Activated B cell treated with CpG ODN at 0.5 μM for 24 hours (primary cell): ENCODE data around the gene TMC5. TPM values are rescaled to one million over a fixed set of nuclear protein-coding genes. Genes with fewer than 3 reads are reported as not detected.

Source experiments
- ATAC-seq: fragments of 200-7000 bp; cut with Tn5 transposase; one replicate; pipeline ENCODE4 v1.10.0; 2021; ENCODE audit warnings: low read depth, mild to moderate bottlenecking, moderate library complexity
- CTCF ChIA-PET: fragments of 350-600 bp; sonication (Branson Sonifier 250); formaldehyde crosslinking; loops from one replicate; lab custom pipeline; 2021; ENCODE audit warnings: antibody characterized with exemption; lab: Charles Lee
- POLR2A ChIA-PET: fragments of 350-600 bp; sonication (Branson Sonifier 250); formaldehyde crosslinking; loops from one replicate; lab custom pipeline; 2021; ENCODE audit warnings: antibody characterized with exemption; lab: Charles Lee
- DNase-seq: peaks from one replicate; pipeline ENCODE4 v3.0.0; 2022
- H3K27ac Mint-ChIP-seq: one replicate; pipeline ENCODE4 v1.8.0; 2020; ENCODE audit warnings: mixed read lengths
- H3K27me3 Mint-ChIP-seq: one replicate; pipeline ENCODE4 v1.8.0; 2021; ENCODE audit warnings: mixed read lengths
- H3K36me3 Mint-ChIP-seq: one replicate; pipeline ENCODE4 v1.8.0; 2021; ENCODE audit warnings: low read depth, mixed read lengths
- H3K4me1 Mint-ChIP-seq: one replicate; pipeline ENCODE4 v1.8.0; 2021; ENCODE audit warnings: mixed read lengths
- H3K4me3 Mint-ChIP-seq: one replicate; pipeline ENCODE4 v1.8.0; 2020; ENCODE audit warnings: mild to moderate bottlenecking, mixed read lengths
- H3K9me3 Mint-ChIP-seq: one replicate; pipeline ENCODE4 v1.8.0; 2020; ENCODE audit warnings: mixed read lengths
- intact Hi-C: fragments of 100-400 bp; cut with micrococcal nuclease; formaldehyde crosslinking; loops from one replicate; pipeline ENCODE4 v1.15.1; 2024
- total RNA-seq: library from RNA; stranded (reverse); gene quantifications from 2 replicates; pipeline ENCODE4 v1.2.3, GENCODE V29; 2022
- TF ChIP-seq, protein P1 (sequence below): fragments of 200-600 bp; IDR thresholded peaks from one replicate; pipeline ENCODE4 v1.8.0; 2022; ENCODE audit warnings: antibody characterized with exemption, mild to moderate bottlenecking

TMC5 gene
- total RNA-seq, 1 donor from 2014 or later, result not detected

GRCh38 chr16:19378511-19378910 lies 39.2 kb upstream of the TMC5 start:
- intact Hi-C loops, result no loop called here
- no peaks in the 10 kb centered on the region for H3K36me3 Mint-ChIP-seq

DNA sequence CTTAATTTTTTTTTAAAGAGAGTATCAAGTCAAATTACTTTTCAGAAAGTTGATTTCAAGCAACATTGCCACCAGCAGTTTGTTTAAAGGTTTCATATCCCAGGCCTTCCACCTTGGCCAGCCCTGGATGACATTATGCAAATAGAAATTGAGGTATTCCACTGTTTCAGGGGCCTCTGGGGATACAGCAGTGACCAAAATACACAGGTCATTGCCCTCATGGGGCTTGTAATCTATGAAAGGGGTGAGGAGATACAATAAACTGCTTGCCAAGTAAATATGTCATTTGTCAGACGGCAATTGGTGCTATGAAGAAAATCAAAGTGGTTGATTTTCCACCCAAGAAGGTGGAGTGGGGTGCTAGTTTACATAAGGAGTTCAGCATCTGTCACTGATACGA lies 37.8 kb upstream of the TMC5 start:
- ATAC-seq (no peak), DNase-seq (no peak)
- intact Hi-C loops, result no loop called here
- H3K9me3 Mint-ChIP-seq, result no peaks in the 10 kb centered on the region
- CTCF ChIA-PET, result no interaction called here
- TF ChIP-seq, protein P1, sequence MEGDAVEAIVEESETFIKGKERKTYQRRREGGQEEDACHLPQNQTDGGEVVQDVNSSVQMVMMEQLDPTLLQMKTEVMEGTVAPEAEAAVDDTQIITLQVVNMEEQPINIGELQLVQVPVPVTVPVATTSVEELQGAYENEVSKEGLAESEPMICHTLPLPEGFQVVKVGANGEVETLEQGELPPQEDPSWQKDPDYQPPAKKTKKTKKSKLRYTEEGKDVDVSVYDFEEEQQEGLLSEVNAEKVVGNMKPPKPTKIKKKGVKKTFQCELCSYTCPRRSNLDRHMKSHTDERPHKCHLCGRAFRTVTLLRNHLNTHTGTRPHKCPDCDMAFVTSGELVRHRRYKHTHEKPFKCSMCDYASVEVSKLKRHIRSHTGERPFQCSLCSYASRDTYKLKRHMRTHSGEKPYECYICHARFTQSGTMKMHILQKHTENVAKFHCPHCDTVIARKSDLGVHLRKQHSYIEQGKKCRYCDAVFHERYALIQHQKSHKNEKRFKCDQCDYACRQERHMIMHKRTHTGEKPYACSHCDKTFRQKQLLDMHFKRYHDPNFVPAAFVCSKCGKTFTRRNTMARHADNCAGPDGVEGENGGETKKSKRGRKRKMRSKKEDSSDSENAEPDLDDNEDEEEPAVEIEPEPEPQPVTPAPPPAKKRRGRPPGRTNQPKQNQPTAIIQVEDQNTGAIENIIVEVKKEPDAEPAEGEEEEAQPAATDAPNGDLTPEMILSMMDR, result no peak
- no peaks in the 10 kb centered on the region for H3K36me3 Mint-ChIP-seq
- no peaks in the 10 kb centered on the region for H3K4me1 Mint-ChIP-seq
- H3K4me3 Mint-ChIP-seq, result no peak overlapping the region
- POLR2A ChIA-PET, result interaction anchor here (0.6 kb wide), 1 partner anchor 90 kb away, joined by 3 read pairs; no protein-coding TSS in a partner anchor
- peaks cover 12% of the 10 kb centered on the region for H3K27me3 Mint-ChIP-seq
- H3K27ac Mint-ChIP-seq, result no peak overlapping the region

More at GRCh38 chr16:19378511-19378910, 39.2 kb upstream of the TMC5 start:
- ATAC-seq (no peak), DNase-seq (no peak)
- ChIA-PET POLR2A (no interaction called here), CTCF (interaction anchor here (1.8 kb wide), 1 partner anchor 292 kb away, joined by 8 read pairs; no protein-coding TSS in a partner anchor)
- Mint-ChIP-seq H3K27ac (no peak overlapping the region), H3K9me3 (no peaks in the 10 kb centered on the region), H3K4me1 (no peaks in the 10 kb centered on the region), H3K4me3 (no peak overlapping the region), H3K27me3 (peaks cover 10% of the 10 kb centered on the region)
- TF ChIP-seq, protein P1, result no peak

DNA sequence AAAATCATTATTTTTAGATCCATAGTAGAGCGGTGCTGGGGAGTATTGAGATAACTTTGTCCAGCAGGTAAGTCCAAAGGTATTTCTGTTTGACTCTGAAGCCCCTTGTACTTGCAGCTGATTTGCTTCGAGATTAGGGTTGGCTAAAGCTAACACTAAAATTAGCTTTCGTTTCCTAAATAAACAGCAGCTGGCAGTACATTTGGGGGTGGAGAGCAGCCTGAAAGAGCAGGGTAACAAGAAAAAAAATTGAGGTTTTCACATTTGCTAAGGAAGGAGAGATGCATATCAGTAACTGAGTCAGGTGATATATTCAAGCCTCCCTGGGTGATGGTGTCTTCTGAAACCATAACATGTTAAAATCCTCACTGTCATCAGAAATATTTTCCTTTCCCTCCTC lies 37.4 kb upstream of the TMC5 start:
- CTCF ChIA-PET, result no interaction called here
- H3K4me3 Mint-ChIP-seq, result no peak overlapping the region
- no peak for ATAC-seq

DNA sequence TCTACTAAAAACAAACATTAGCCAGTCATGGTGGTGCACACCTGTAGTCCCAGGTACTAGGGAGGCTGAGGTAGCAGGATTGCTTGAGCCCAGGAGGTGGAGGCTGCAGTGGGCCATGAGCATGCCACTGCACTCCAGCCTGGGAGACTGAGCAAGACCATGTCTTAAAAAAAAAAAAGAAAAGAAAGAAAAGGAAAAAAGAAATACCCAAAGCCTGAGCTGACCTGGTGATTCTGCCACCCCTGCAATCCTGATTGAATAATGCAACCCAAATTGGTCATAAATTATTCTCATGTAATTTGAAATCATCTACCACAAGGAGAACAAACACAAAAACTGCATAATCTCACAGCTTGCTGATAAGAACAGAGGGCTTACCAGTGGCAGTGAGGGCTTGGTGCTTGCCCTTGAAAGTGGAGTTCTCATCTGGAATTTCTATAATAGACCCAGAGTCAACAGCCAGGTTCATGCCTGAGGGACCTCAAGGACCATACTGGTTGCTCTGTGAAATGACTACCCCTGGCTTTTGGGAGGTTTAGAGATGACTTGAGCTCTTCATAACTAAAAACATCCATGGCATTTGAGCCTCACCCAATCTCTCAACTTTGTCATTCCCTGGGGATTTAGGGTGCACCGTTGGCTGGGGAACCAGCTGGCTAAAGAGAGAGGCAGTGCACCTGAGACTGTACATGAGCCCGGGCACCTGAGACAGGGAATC lies 35.4 kb upstream of the TMC5 start:
- no peak overlapping the region for H3K27ac Mint-ChIP-seq
- no peak overlapping the region for H3K4me3 Mint-ChIP-seq
- CTCF ChIA-PET, result no interaction called here
- intact Hi-C loops, result no loop called here
- H3K9me3 Mint-ChIP-seq, result peaks cover 2% of the 10 kb centered on the region
- TF ChIP-seq, protein P1, result no peak
- POLR2A ChIA-PET, result no interaction called here
- no peaks in the 10 kb centered on the region for H3K4me1 Mint-ChIP-seq
- no peak for ATAC-seq
- no peak for DNase-seq
- no peaks in the 10 kb centered on the region for H3K36me3 Mint-ChIP-seq
- peaks cover 20% of the 10 kb centered on the region for H3K27me3 Mint-ChIP-seq

More for the DNA sequence above, 37.4 kb upstream of the TMC5 start:
- H3K4me1 Mint-ChIP-seq, result no peaks in the 10 kb centered on the region
- POLR2A ChIA-PET, result no interaction called here
- TF ChIP-seq, protein P1, result no peak
- H3K9me3 Mint-ChIP-seq, result no peaks in the 10 kb centered on the region
- H3K27me3 Mint-ChIP-seq, result peaks cover 17% of the 10 kb centered on the region
- H3K27ac Mint-ChIP-seq, result no peak overlapping the region
- intact Hi-C loops, result no loop called here
- H3K36me3 Mint-ChIP-seq, result no peaks in the 10 kb centered on the region
- no peak for DNase-seq

DNA sequence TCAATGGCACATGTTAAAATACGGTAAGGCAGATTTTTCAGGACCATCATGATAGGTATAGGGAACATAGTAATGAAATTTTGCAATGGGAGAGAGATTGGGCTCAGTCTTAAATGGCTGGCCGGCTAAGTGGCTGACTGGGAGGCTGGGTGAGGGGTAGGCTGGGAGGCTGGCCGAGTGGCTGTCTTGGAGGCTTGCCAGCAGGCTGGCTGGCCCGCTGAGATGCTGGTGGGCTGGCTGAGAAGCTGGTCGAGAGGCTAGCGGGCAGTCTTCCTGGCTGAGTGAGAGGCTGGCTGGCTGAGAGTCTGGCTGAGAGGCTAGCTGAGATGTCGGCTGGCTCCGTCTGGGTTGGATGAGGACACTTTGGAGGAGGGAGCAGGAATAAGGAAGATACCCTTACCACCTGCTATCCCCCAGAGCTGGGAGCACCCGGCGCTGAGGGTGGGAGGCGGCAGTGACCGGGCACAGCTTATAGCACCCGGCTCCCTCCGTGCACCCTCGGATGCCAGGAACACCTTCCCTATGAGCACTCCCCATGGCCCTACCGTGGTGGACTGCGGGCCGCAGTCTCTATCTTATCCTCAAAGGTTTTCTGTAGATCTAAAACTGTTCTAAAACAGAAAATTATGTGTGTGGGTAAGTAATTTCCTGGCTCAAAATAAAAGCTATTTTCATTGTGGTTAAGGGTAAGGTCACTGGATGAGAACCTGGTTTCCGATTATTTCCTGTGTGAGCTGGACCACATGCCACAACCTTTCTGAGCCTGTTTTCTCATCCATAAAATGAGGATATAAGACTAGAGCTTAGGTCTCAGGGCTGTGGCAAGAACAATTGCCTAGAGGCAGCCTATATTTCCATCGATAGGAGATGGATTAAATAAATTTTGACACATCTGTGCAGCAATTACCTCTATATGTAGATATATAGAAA lies 34.5 kb upstream of the TMC5 start:
- Mint-ChIP-seq H3K4me1 (no peaks in the 10 kb centered on the region), H3K9me3 (peaks cover 2% of the 10 kb centered on the region), H3K36me3 (no peaks in the 10 kb centered on the region), H3K27me3 (peaks cover 20% of the 10 kb centered on the region), H3K4me3 (no peak overlapping the region), H3K27ac (no peak overlapping the region)
- TF ChIP-seq, protein P1, result no peak
- DNase-seq, result no peak
- intact Hi-C loops, result no loop called here
- POLR2A ChIA-PET, result no interaction called here
- CTCF ChIA-PET, result no interaction called here
- ATAC-seq, result no peak
